Cardiac septum (tissue), 1 donor: ENCODE data around the gene POLR2B. TPM values are rescaled to one million over a fixed set of nuclear protein-coding genes. Genes with fewer than 3 reads are reported as not detected.
A peak's percentile ranks its signal among the peaks of the same experiment; 100 is the strongest.
"Not testable (repeated sequence)": the region's sequence is repeated elsewhere in the genome, so short reads cannot be mapped to it uniquely, and the experiment has no call there.

Experiments used
- DNase-seq: peaks from one replicate; pipeline ENCODE4 v3.0.0-alpha.2; 2020; ENCODE audit warnings: low spot score
- intact Hi-C: fragments of 100-400 bp; cut with DNase I; formaldehyde crosslinking; loops from one replicate; pipeline ENCODE4 v1.14.0; 2022
- long read RNA-seq: library from polyadenylated mRNA; unstranded; transcript quantifications from one replicate; pipeline ENCODE4 v2.0.0, GENCODE V29; 2021
- total RNA-seq: library from RNA; stranded (reverse); fragmentation: NEBNext Ultra II Directional; extraction: Animal tissue kit (Norgen Biotek cat#: 25700); gene quantifications from one replicate; pipeline ENCODE4 v1.2.1, GENCODE V29; 2021
- donor health status: DM: no; HTN: no; CAD: no.

POLR2B gene
- 78.3 TPM for total RNA-seq
- long read RNA-seq, full-length matches to known transcripts: 55 of 74 reads
- long read RNA-seq, partial matches to known transcripts: 15 of 74 reads
- long read RNA-seq, other reads (novel, unspliced or antisense): 4 of 74 reads

GRCh38 chr4:56978750-56979303 lies at the start of gene POLR2B:
POLR2B (plus strand) TSS chr4:56978896; CDS start chr4:56978986, 90 bp downstream.
- intact Hi-C loops: loop anchor here (5.0 kb wide), 1 partner anchor 123 kb away; no protein-coding TSS in a partner anchor

GRCh38 chr4:56930638-56931037 lies 48.1 kb upstream of the POLR2B start:
- intact Hi-C loops: no loop called here
- no peak for DNase-seq

More at GRCh38 chr4:56978750-56979303, at the start of gene POLR2B:
- DNase-seq: peak; percentile 97

DNA sequence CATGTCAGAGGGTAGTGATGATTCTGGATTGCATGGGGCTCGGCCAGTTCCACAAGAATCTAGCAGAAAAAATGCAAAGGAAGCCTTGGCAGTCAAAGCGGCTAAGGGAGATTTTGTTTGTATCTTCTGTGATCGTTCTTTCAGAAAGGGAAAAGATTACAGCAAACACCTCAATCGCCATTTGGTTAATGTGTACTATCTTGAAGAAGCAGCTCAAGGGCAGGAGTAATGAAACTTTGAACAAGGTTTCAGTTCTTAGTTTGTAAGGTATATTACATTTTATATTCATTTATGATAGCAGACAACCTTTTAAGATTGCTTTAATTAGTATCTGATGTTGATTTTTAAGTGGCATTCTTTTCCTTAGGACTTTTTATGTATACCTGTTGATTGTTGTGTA lies 46.8 kb upstream of the POLR2B start:
- no peak for DNase-seq
- intact Hi-C loops: no loop called here

- intact Hi-C loops: no loop called here
- no peak for DNase-seq
These were observed 41.4 kb upstream of the POLR2B start for GRCh38 chr4:56937262-56937661.

DNA sequence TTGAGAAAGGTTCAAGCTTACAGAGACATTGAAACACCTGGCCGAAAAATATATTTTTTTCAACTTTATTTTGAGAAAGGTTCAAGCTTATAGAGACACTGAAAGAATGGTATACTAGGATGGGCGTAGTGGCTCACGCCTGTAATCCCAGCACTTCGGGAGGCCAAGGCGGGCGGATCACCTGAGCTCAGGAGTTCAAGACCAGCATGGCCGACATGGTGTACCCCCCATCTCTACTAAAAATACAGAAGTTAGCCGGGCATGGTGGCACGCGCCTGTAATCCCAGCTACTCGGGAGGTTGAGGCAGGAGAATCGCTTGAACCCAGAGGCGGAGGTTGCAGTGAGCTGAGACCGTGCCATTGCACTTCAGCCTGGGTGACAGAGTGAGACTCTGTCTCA lies 38.9 kb upstream of the POLR2B start:
- intact Hi-C loops: not testable (repeated sequence)

DNA sequence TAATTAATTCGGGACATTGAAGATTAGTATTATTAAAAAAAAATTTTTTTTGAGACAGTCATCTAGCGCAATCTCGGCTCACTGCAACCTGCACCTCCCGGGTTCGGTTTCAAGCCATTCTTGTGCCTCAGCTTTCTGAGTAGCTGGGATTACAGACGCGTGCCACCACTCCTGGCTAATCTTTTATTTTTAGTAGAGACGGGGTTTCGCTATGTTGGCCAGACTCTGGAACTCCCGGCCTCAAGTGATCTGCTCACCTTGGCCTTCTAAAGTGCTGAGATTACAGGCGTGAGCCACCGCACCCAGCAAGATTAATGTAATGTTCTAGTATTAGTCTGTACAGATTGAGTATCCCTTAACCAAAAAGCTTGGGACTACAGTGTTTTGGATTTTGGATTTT lies 38.3 kb upstream of the POLR2B start:
- intact Hi-C loops: no loop called here
- DNase-seq: no peak

More for the DNA sequence above, 38.9 kb upstream of the POLR2B start:
- DNase-seq: not testable (repeated sequence)

DNA sequence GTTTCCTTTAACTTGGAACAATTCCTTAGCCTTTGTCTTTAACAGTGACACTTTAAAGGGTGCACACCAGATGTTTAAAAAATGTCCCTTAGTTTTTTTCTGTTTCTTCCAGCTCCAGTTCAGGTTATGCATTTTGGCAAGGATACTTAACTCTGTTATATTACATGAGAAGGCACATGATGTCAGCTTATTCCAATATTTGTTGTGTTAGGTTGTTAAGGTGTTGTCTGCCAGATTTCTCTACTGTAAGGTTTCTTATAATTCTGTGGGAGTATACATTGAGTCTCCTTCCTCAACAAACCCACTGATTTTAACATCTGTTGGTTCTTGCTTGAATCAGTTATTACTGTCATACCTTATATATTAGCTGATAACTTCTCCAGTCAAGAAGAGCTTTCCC lies 37.7 kb upstream of the POLR2B start:
- intact Hi-C loops: no loop called here
- DNase-seq: no peak

DNA sequence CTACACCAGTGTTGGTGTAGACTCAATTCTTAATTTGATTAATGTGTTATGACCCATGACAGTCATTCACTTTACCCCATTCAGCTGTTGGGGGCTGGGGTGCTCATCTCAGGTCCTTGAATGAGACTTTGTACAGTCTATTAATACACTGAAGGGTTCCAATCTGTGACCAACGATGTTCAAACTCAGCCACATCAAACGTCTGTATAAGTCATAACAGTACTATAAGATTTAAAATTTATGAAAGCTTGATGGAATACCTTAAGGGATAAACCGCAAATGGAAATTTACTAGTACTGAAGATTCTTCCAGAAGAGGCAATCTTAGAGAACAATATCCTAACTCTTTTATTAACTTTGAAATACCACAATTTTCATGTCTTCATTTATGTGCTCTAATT lies 37.3 kb upstream of the POLR2B start:
- no peak for DNase-seq
- intact Hi-C loops: no loop called here

DNA sequence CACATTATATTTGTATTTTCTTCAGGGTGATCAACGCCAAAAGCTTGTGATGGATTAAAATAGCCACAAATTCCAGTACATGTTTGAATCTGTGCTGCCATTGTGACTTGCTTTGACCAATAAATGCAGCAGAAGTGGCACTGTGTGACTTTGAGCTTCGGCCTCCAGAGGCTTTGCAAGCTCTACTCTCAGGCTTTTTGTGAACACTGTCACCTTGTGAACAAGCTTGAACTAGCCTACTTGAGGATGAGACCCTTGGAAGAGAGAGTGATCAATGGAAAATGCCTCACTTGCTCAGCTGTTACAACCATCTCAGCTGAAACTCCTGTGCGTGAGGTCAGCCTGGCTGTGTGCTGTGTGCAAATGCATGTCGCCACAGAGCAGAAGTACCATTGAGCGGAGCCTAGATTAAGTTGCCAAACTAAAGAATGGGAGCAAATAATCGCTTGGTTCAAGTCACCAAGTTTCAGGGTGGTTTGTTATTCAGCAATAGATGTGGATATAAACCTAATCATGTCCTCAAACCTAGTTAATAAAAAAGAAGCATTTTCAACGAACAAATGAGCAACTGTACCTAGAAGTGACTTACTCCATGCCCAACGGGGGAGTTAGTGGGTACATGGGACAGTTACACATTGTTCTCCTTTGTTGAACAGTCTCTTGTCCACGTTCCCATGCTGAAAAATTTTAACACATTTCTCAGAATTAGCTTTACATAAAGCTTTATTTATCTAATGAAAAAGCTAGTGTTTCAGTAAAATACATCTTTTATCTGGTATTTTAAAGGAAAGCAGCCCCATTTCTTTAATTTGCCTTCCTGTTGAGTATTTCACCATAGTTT lies 24.8 kb upstream of the POLR2B start:
- intact Hi-C loops: no loop called here

GRCh38 chr4:56958111-56958517 lies 20.6 kb upstream of the POLR2B start:
- intact Hi-C loops: loop anchor here (5.0 kb wide), 1 partner anchor 51 kb away; the partner anchor contains the start of gene REST
- DNase-seq: peak; percentile 86

More for the DNA sequence above, 24.8 kb upstream of the POLR2B start:
- DNase-seq: no peak

GRCh38 chr4:56959100-56959499 lies 19.6 kb upstream of the POLR2B start:
- no peak for DNase-seq
- intact Hi-C loops: loop anchor here (5.0 kb wide), 1 partner anchor 52 kb away; the partner anchor contains the start of gene REST

- intact Hi-C loops: no loop called here
- no peak for DNase-seq
These were observed 17.6 kb upstream of the POLR2B start for GRCh38 chr4:56961107-56961500.

DNA sequence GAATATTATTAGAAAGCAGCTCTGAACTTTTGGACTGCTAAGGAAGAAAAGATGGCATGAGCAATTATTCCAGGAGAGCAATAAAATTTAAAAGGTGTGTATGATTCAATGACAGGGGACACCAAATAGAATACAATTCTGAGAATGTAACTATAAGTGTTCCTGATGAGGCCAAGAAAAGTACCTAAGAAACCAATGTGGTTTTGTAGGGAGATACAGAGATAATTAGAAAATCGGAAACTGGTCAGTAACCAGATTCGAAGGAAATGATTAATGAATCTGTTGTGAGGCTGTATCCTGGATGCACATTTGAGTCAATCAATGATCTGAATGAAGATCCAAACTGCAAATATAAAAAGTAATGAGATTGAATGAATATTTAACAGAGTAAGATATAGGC lies 7.3 kb upstream of the POLR2B start:
- no peak for DNase-seq
- intact Hi-C loops: no loop called here

GRCh38 chr4:56972389-56972788 lies 6.3 kb upstream of the POLR2B start:
- intact Hi-C loops: no loop called here
- no peak for DNase-seq

GRCh38 chr4:56972809-56973208 lies 5.9 kb upstream of the POLR2B start:
- no peak for DNase-seq
- intact Hi-C loops: no loop called here

GRCh38 chr4:56973336-56973735 lies 5.4 kb upstream of the POLR2B start:
- DNase-seq: no peak
- intact Hi-C loops: no loop called here

DNA sequence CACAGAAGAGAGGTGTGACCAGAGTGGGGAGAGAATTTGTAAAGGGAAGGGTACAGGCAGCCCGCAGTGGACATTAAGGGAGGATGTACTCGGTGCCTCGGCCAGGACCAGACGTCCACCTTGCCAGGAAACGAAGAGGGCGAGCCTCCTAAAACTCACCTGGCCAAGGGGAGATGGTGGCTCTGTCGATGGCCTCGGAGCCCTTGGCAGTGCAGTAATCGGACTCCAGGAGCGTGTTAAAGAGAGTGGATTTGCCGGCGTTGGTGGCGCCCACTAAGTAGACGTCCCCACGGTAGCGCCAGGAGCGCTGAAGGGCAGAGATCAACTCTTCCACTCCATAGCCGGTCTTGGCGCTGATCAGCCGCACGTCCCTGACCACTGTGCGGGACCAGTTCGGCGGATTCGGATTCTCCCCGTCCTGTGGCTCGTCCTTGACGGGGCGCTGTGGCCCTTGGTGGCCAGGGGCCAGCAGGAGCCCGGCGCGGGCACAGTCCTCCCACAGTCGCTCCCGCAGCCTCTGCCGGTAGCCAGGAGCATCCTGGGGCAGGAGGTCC lies 2.3 kb upstream of the POLR2B start:
- DNase-seq: no peak
- intact Hi-C loops: loop anchor here (5.0 kb wide), 1 partner anchor 126 kb away; no protein-coding TSS in a partner anchor

GRCh38 chr4:56976837-56977320 lies 1.8 kb upstream of the POLR2B start:
- intact Hi-C loops: loop anchor here (1.0 to 5.0 kb wide), 2 partner anchors 68 to 125 kb away; no protein-coding TSS in a partner anchor
- DNase-seq: peak; percentile 84

DNA sequence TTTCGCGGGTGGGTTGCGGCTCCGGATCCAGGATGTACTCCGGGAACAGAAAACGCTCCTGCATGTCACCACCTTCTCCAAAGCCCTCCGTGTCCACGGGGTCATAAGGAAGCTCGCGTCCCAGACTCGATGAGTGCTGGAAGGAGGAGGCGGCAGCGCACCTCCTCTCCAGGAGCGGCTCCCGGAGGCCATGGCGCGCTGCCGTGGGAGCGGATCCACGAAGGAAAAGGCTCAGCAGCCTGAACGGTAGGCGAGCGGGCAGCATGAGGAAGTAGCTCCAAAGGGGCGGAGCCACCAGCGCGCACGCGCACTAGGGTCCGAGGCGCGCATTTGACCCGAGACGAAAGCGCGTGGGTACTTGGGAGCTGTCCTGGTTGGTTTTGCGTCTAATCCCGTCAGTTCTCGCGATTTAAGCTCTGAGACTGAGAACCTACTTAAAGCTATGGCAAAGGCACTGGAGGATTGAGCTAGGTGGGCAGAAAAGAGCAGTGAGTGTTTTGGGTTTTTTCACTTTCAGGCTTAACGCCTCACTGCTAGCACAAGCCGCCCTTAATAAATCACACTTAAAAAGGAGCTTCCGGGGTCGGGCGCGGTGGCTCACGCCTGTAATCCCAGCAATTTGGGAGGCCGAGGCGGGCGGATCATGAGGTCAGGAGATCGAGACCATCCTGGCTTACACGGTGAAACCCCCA lies 1.2 kb upstream of the POLR2B start, which contains the start of gene NOA1:
Gene NOA1 (minus strand): TSS at position 286 of the 692 bp plus-strand sequence. CDS start 21 bp downstream, at position 265.
- intact Hi-C loops: loop anchor here (1.0 to 5.0 kb wide), 2 partner anchors 68 to 125 kb away; no protein-coding TSS in a partner anchor
- peak; percentile 98 for DNase-seq
